Neural crest cell (in vitro differentiated cells): Measurements from ENCODE around the gene LIMS2. TPM values are rescaled to one million over a fixed set of nuclear protein-coding genes. Genes with fewer than 3 reads are reported as not detected.
A peak's percentile ranks its signal among the peaks of the same experiment; 100 is the strongest.

Source experiments
- DNase-seq: peaks from one replicate; pipeline ENCODE4 v3.0.0; 2021; ENCODE audit warnings: low read depth, mixed read lengths, low spot score
- H3K27ac Mint-ChIP-seq: one replicate; pipeline ENCODE4 v1.8.0; 2021; ENCODE audit warnings: mild to moderate bottlenecking, mixed read lengths; ENCODE audit not compliant: unreplicated experiment
- H3K27me3 Mint-ChIP-seq: 2 replicates; pipeline ENCODE4 v1.8.0; 2021; ENCODE audit warnings: low read depth, mild to moderate bottlenecking, mixed read lengths
- H3K36me3 Mint-ChIP-seq: 2 replicates; pipeline ENCODE4 v1.8.0; 2021; ENCODE audit warnings: low read depth, mild to moderate bottlenecking, mixed read lengths
- H3K4me1 Mint-ChIP-seq: 2 replicates; pipeline ENCODE4 v1.8.0; 2021; ENCODE audit warnings: mixed read lengths
- H3K4me3 Mint-ChIP-seq: one replicate; pipeline ENCODE4 v1.8.0; 2021; ENCODE audit warnings: mild to moderate bottlenecking, mixed read lengths
- H3K9me3 Mint-ChIP-seq: 2 replicates; pipeline ENCODE4 v1.8.0; 2021; ENCODE audit warnings: mixed read lengths
- CTCF ChIP-seq: fragments of 200-600 bp; sonication (generic); conservative IDR thresholded peaks from 2 replicates; pipeline ENCODE4 v1.5.0; 2021; ENCODE audit warnings: antibody characterized with exemption, mild to moderate bottlenecking
- total RNA-seq: library from RNA; stranded (reverse); gene quantifications from 2 replicates; pipeline ENCODE4 v1.2.1, GENCODE V29; 2021

LIMS2 gene
- total RNA-seq, 1 donor from 2014 or later = 7.6 TPM

- Mint-ChIP-seq H3K27me3 (no peaks in the 10 kb centered on the region), H3K36me3 (peaks cover 15% of the 10 kb centered on the region), H3K4me1 (peaks cover 13% of the 10 kb centered on the region), H3K9me3 (no peaks in the 10 kb centered on the region), H3K4me3 (no peak overlapping the region), H3K27ac (no peak overlapping the region)
- TF ChIP-seq CTCF = no peak
- no peak for DNase-seq
Observed at GRCh38 chr2:127709336-127709735, 34.0 kb upstream of the LIMS2 start.

- Mint-ChIP-seq H3K4me3 (no peak overlapping the region), H3K9me3 (no peaks in the 10 kb centered on the region), H3K4me1 (peaks cover 16% of the 10 kb centered on the region), H3K27me3 (no peaks in the 10 kb centered on the region), H3K36me3 (peaks cover 17% of the 10 kb centered on the region), H3K27ac (no peak overlapping the region)
- no peak for TF ChIP-seq CTCF
- no peak for DNase-seq
Observed at GRCh38 chr2:127707890-127708648, 32.7 kb upstream of the LIMS2 start.

- no peak for TF ChIP-seq CTCF
- H3K9me3 Mint-ChIP-seq = no peaks in the 10 kb centered on the region
- DNase-seq = no peak
- H3K4me1 Mint-ChIP-seq = peaks cover 25% of the 10 kb centered on the region
- peak overlapping the region; percentile 57 for H3K27ac Mint-ChIP-seq
- H3K4me3 Mint-ChIP-seq = peak overlapping the region; percentile 34
- H3K36me3 Mint-ChIP-seq = peaks cover 17% of the 10 kb centered on the region
- H3K27me3 Mint-ChIP-seq = no peaks in the 10 kb centered on the region
Observed at GRCh38 chr2:127706215-127706990, 31.1 kb upstream of the LIMS2 start.

GRCh38 chr2:127705391-127706065, 30.2 kb upstream of the LIMS2 start:
- Mint-ChIP-seq H3K27me3 (no peaks in the 10 kb centered on the region), H3K4me1 (peaks cover 33% of the 10 kb centered on the region), H3K4me3 (peak overlapping the region; percentile 32), H3K9me3 (no peaks in the 10 kb centered on the region), H3K36me3 (peaks cover 17% of the 10 kb centered on the region), H3K27ac (no peak overlapping the region)
- TF ChIP-seq CTCF = no peak
- no peak for DNase-seq

- Mint-ChIP-seq H3K27me3 (no peaks in the 10 kb centered on the region), H3K9me3 (no peaks in the 10 kb centered on the region), H3K27ac (peak overlapping the region; percentile 50), H3K36me3 (peaks cover 17% of the 10 kb centered on the region), H3K4me3 (peak overlapping the region; percentile 79), H3K4me1 (peaks cover 38% of the 10 kb centered on the region)
- TF ChIP-seq CTCF = no peak
- DNase-seq = no peak
Observed at GRCh38 chr2:127704641-127705390, 29.5 kb upstream of the LIMS2 start.
